CD4-positive, alpha-beta T cell (primary cell): Measurements from ENCODE around the gene GDNF. TPM values are rescaled to one million over a fixed set of nuclear protein-coding genes. Genes with fewer than 3 reads are reported as not detected.

Experiments used
- ATAC-seq: fragments of 200-7000 bp; cut with Tn5 transposase; one replicate; pipeline ENCODE4 v1.10.0; 2022; ENCODE audit warnings: mild to moderate bottlenecking; ENCODE audit not compliant: poor library complexity
- CTCF ChIA-PET: fragments of 350-600 bp; sonication (Branson Sonifier 250); formaldehyde crosslinking; loops from one replicate; lab custom pipeline; 2021; ENCODE audit warnings: antibody characterized with exemption, inconsistent platforms; lab: Charles Lee
- POLR2A ChIA-PET: fragments of 350-600 bp; sonication (Branson Sonifier 250); formaldehyde crosslinking; loops from one replicate; lab custom pipeline; 2021; ENCODE audit warnings: antibody characterized with exemption, inconsistent platforms; lab: Charles Lee
- DNase-seq, 14 experiments: peaks; one replicate each; pipeline ENCODE4 v3.0.0-alpha.2; 2013 to 2020; ENCODE audit warnings: mixed read lengths in 2 of 14
- H3K27ac ChIP-seq, 2 donors: one replicate each; pipeline versions ENCODE4 v1.5.1 to v1.7.0; 2013; ENCODE audit warnings: low read length in 2 of 2, low read depth in 1 of 2, mild to moderate bottlenecking in 1 of 2
- H3K27me3 ChIP-seq, 2 experiments: 1 replicate in 1 of 2; 2 replicates in 1 of 2; pipeline versions ENCODE4 v1.6.1 to v1.7.0; 2013; ENCODE audit warnings: low read length in 2 of 2, control low read depth in 1 of 2, mild to moderate bottlenecking in 1 of 2, moderate library complexity in 1 of 2; ENCODE audit not compliant: insufficient read depth in 2 of 2, control insufficient read depth in 1 of 2
- H3K36me3 ChIP-seq: one replicate; pipeline ENCODE4 v1.6.1; 2013; ENCODE audit warnings: low read length, control low read depth; ENCODE audit not compliant: insufficient read depth
- H3K4me1 ChIP-seq: one replicate; pipeline ENCODE4 v1.6.1; 2013; ENCODE audit warnings: low read length, control low read depth; ENCODE audit not compliant: insufficient read depth
- H3K4me3 ChIP-seq: one replicate; pipeline ENCODE4 v1.5.1; 2013; ENCODE audit warnings: mild to moderate bottlenecking, low read length, moderate library complexity
- H3K9me3 ChIP-seq, 2 experiments: 1 replicate in 1 of 2; 2 replicates in 1 of 2; pipeline versions ENCODE4 v1.6.1 to v1.7.0; 2013; ENCODE audit warnings: low read length in 2 of 2, mild to moderate bottlenecking in 2 of 2, control low read depth in 1 of 2, moderate library complexity in 1 of 2; ENCODE audit not compliant: control insufficient read depth in 1 of 2, insufficient read depth in 1 of 2
- H3K27ac Mint-ChIP-seq: one replicate; pipeline ENCODE4 v1.8.0; 2020; ENCODE audit warnings: mixed read lengths
- H3K27me3 Mint-ChIP-seq: one replicate; pipeline ENCODE4 v1.8.0; 2021; ENCODE audit warnings: mixed read lengths
- H3K36me3 Mint-ChIP-seq: one replicate; pipeline ENCODE4 v1.8.0; 2021; ENCODE audit warnings: low read depth, mixed read lengths
- H3K4me1 Mint-ChIP-seq: one replicate; pipeline ENCODE4 v1.8.0; 2021; ENCODE audit warnings: low read depth, mixed read lengths
- H3K4me3 Mint-ChIP-seq: one replicate; pipeline ENCODE4 v1.8.0; 2020; ENCODE audit warnings: mild to moderate bottlenecking, mixed read lengths
- H3K9me3 Mint-ChIP-seq: one replicate; pipeline ENCODE4 v1.8.0; 2020; ENCODE audit warnings: mixed read lengths
- intact Hi-C, 2 experiments: fragments of 100-400 bp; cut with DNase I in 1 of 2; cut with micrococcal nuclease in 1 of 2; formaldehyde crosslinking; loops; one replicate each; pipeline versions ENCODE4 v1.15.1 to v1.9.0; 2023 to 2025; cut with DNase I, micrococcal nuclease
- total RNA-seq, 174 experiments: library from RNA in 2 of 174; stranded (reverse) in 2 of 174; gene quantifications; one replicate each; pipeline ENCODE4 v1.2.3 and lab custom pipeline; 2021 to 2026
- TF ChIP-seq, protein P1 (sequence below): fragments of 200-600 bp; IDR thresholded peaks from one replicate; pipeline ENCODE4 v1.8.0; 2022; ENCODE audit warnings: antibody characterized with exemption, mild to moderate bottlenecking

The GDNF gene
- total RNA-seq, 2 experiments from 2014 or later = not detected

DNA sequence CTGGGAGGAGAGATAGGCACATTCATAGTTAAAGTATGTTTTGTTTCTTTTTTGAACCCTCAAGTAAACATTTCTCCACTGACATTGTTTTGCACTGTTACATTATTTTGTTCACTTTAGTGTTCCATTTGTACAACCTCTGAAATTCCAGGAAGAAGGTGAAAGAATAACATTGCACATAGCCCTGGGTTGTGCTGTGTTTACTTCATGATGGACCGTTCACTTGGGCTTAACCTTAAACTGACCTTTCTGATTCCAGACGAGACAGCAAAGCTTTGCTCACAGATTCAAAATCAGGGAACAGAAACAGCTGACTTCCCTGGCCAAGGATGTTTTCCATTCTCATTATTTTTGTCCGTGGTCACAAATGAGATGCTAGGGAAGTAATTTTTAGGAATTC is 42.8 kb upstream of the GDNF start:
- Histone ChIP-seq H3K27ac (no peak overlapping the region), H3K36me3 (no peaks in the 10 kb centered on the region), H3K9me3 (no peaks in the 10 kb centered on the region), H3K4me1 (no peaks in the 10 kb centered on the region), H3K27me3 (peaks cover 0 to 3% of the 10 kb centered on the region in 2 experiments), H3K4me3 (no peak overlapping the region)
- Mint-ChIP-seq H3K36me3 (no peaks in the 10 kb centered on the region), H3K27me3 (peaks cover 19% of the 10 kb centered on the region), H3K27ac (no peak overlapping the region), H3K4me3 (no peak overlapping the region), H3K4me1 (no peaks in the 10 kb centered on the region), H3K9me3 (no peaks in the 10 kb centered on the region)
- TF ChIP-seq, protein P1, sequence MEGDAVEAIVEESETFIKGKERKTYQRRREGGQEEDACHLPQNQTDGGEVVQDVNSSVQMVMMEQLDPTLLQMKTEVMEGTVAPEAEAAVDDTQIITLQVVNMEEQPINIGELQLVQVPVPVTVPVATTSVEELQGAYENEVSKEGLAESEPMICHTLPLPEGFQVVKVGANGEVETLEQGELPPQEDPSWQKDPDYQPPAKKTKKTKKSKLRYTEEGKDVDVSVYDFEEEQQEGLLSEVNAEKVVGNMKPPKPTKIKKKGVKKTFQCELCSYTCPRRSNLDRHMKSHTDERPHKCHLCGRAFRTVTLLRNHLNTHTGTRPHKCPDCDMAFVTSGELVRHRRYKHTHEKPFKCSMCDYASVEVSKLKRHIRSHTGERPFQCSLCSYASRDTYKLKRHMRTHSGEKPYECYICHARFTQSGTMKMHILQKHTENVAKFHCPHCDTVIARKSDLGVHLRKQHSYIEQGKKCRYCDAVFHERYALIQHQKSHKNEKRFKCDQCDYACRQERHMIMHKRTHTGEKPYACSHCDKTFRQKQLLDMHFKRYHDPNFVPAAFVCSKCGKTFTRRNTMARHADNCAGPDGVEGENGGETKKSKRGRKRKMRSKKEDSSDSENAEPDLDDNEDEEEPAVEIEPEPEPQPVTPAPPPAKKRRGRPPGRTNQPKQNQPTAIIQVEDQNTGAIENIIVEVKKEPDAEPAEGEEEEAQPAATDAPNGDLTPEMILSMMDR = no peak
- no peak for DNase-seq
- ATAC-seq = no peak
- ChIA-PET POLR2A (no interaction called here), CTCF (no interaction called here)
- intact Hi-C loops = no loop called here

DNA sequence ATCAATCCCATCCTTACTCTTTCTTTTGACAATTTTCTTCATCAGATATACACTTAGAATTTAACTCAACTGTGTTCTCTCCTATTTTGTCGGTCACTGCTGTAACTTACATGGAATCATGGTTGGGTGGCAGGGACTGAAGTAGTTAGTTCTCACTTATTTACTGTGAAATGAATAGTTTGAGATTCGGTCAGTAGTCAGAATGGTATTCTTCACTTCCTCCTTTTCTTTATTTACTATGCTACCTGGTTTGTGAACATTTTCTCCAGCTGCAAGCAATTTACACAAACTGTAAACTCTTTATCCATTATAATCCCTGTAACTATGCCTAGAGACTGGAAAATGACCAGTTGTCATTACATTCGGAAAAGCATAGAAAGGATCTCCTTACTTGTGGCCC is 41.5 kb upstream of the GDNF start:
- Mint-ChIP-seq H3K36me3 (no peaks in the 10 kb centered on the region), H3K27me3 (peaks cover 19% of the 10 kb centered on the region), H3K9me3 (no peaks in the 10 kb centered on the region), H3K4me3 (no peak overlapping the region), H3K27ac (no peak overlapping the region), H3K4me1 (no peaks in the 10 kb centered on the region)
- Histone ChIP-seq H3K36me3 (no peaks in the 10 kb centered on the region), H3K4me3 (no peak overlapping the region), H3K27ac (no peak overlapping the region), H3K9me3 (no peaks in the 10 kb centered on the region), H3K4me1 (no peaks in the 10 kb centered on the region), H3K27me3 (peaks cover 0 to 3% of the 10 kb centered on the region in 2 experiments)
- DNase-seq (no peak), ATAC-seq (no peak)
- POLR2A ChIA-PET = no interaction called here
- intact Hi-C loops = no loop called here
- CTCF ChIA-PET = no interaction called here
- TF ChIP-seq, protein P1 = no peak

DNA sequence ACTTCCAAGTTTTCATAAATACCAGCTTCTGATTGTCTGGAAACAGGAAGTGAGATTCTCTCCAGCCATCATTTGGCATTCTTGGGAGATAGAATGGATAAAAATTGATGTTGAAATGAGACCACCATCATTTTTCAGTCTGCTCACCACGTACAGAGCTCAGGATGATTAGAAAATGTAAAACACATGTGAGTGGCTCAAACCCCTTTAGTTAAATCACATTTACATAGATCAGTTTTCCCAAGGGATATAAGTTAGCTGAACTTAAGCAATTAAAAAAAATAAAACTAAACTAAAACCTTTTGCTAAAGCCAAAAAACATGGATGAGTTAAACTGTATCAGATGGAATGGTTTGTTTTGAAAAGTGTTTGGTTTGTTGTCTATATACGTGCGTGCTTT is 37.1 kb upstream of the GDNF start:
- TF ChIP-seq, protein P1 = no peak
- Mint-ChIP-seq H3K4me1 (no peaks in the 10 kb centered on the region), H3K36me3 (no peaks in the 10 kb centered on the region), H3K9me3 (no peaks in the 10 kb centered on the region), H3K27me3 (peaks cover 18% of the 10 kb centered on the region), H3K27ac (no peak overlapping the region), H3K4me3 (no peak overlapping the region)
- intact Hi-C loops = no loop called here
- Histone ChIP-seq H3K4me3 (no peak overlapping the region), H3K4me1 (no peaks in the 10 kb centered on the region), H3K27ac (no peak overlapping the region), H3K36me3 (no peaks in the 10 kb centered on the region), H3K27me3 (peaks cover 0 to 2% of the 10 kb centered on the region in 2 experiments), H3K9me3 (peaks cover 0 to 4% of the 10 kb centered on the region in 2 experiments)
- DNase-seq (no peak), ATAC-seq (no peak)
- ChIA-PET POLR2A (no interaction called here), CTCF (no interaction called here)
